ENCODE data around the gene TMEM178B.

- TF ChIP-seq REST (IDR thresholded peaks at IDR 0.05; ENCODE audit: insufficient read depth in 1 of 2, low read depth in 2 of 2, low read length in 2 of 2) (no peak), POLR2AphosphoS5 (IDR thresholded peaks at IDR 0.05; ENCODE audit: low read depth, low read length) (no peak)
Measured at GRCh38 chr7:141475679-141476078, 401.8 kb downstream of the TMEM178B start.

Data from PFSK-1 (cell line).